ENCODE measurements around the gene RAB6D.

GRCh38 chr2:131402320-131403039 lies 38.5 kb upstream of the RAB6D start:
- TF ChIP-seq CTCF (conservative IDR thresholded peaks at IDR 0.05; ENCODE audit: low read depth in 2 of 2) (no peak), POLR2AphosphoS5 (IDR thresholded peaks at IDR 0.05; ENCODE audit: low read depth) (no peak), EZH2 (IDR thresholded peaks at IDR 0.05; ENCODE audit: low read depth, unreplicated experiment) (no peak), REST (IDR thresholded peaks at IDR 0.05; ENCODE audit: unreplicated experiment) (no peak), ZNF462 (CRISPR knock-in tag; IDR thresholded peaks at IDR 0.05) (no peak), STAT1 (IDR thresholded peaks at IDR 0.05; ENCODE audit: unreplicated experiment) (no peak)
